DOHH2 (cell line): ENCODE data around the gene NDC1.

Experiments
- H3F3A ChIP-seq: fragments of 200-600 bp; sonication (generic), shearing (Covaris generic); 2 replicates; pipeline ENCODE4 v1.6.0; 2016; ENCODE audit warnings: antibody characterized with exemption, mild to moderate bottlenecking; ENCODE audit not compliant: control insufficient read depth, insufficient read depth
- H3K27ac ChIP-seq: fragments of 200-600 bp; sonication (generic); 2 replicates; pipeline ENCODE4 v1.5.1; 2014; ENCODE audit warnings: low read depth, mild to moderate bottlenecking, low read length, moderate library complexity
- H3K27me3 ChIP-seq: fragments of 200-600 bp; sonication (generic); 2 replicates; pipeline ENCODE4 v1.6.1; 2014; ENCODE audit warnings: mild to moderate bottlenecking, low read length, mixed read lengths; ENCODE audit not compliant: control insufficient read depth
- H3K36me3 ChIP-seq: fragments of 200-600 bp; sonication (generic); 2 replicates; pipeline ENCODE4 v1.6.1; 2014; ENCODE audit warnings: mild to moderate bottlenecking, low read length, moderate library complexity, mixed read lengths; ENCODE audit not compliant: control insufficient read depth
- H3K4me1 ChIP-seq: fragments of 200-600 bp; sonication (generic); 2 replicates; pipeline ENCODE4 v1.6.1; 2014; ENCODE audit warnings: mild to moderate bottlenecking, low read length, mixed read lengths; ENCODE audit not compliant: control insufficient read depth
- H3K4me2 ChIP-seq: fragments of 200-600 bp; sonication (generic); 2 replicates; pipeline ENCODE4 v1.6.0; 2014; ENCODE audit warnings: mild to moderate bottlenecking, low read length, moderate library complexity
- H3K4me3 ChIP-seq: fragments of 200-600 bp; sonication (generic); 2 replicates; pipeline ENCODE4 v1.5.1; 2014; ENCODE audit warnings: mild to moderate bottlenecking, low read length, mixed read lengths
- H3K79me2 ChIP-seq: fragments of 200-600 bp; sonication (generic); 2 replicates; pipeline ENCODE4 v1.6.1; 2014; ENCODE audit warnings: mild to moderate bottlenecking, low read length, mixed read lengths; ENCODE audit not compliant: control insufficient read depth
- H3K9me2 ChIP-seq: fragments of 200-600 bp; sonication (generic); replicated peaks from 2 replicates; pipeline ENCODE4 v1.6.1; 2014; ENCODE audit warnings: mild to moderate bottlenecking, low read length, mixed read lengths; ENCODE audit not compliant: control insufficient read depth
- H3K9me3 ChIP-seq: fragments of 200-600 bp; sonication (generic); 2 replicates; pipeline ENCODE4 v1.6.1; 2014; ENCODE audit warnings: antibody characterized with exemption, low read length, mixed read lengths; ENCODE audit not compliant: control insufficient read depth, insufficient read depth
- H4K20me1 ChIP-seq: fragments of 200-600 bp; sonication (generic); 2 replicates; pipeline ENCODE4 v1.6.0; 2014; ENCODE audit warnings: low read depth, mild to moderate bottlenecking, antibody characterized with exemption, low read length, moderate library complexity; ENCODE audit not compliant: control insufficient read depth, insufficient read depth
- CTCF ChIP-seq: fragments of 200-600 bp; sonication (generic); IDR thresholded peaks from one replicate; pipeline ENCODE4 v1.5.1; 2014; ENCODE audit warnings: antibody characterized with exemption, mild to moderate bottlenecking, low read depth, low read length; ENCODE audit not compliant: poor library complexity, severe bottlenecking
- EZH2phosphoT487 ChIP-seq: fragments of 200-600 bp; sonication (generic); IDR thresholded peaks from 2 replicates; pipeline ENCODE4 v1.6.1; 2017; ENCODE audit warnings: borderline replicate concordance, mild to moderate bottlenecking, antibody characterized with exemption, low read length, moderate library complexity, mixed read lengths

The NDC1 gene

GRCh38 chr1:53804791-53805505, 33.1 kb downstream of the NDC1 start:
- H3K79me2 ChIP-seq: peaks cover 12% of the 10 kb centered on the region
- no peaks in the 10 kb centered on the region for H3K9me3 ChIP-seq
- peaks cover 8% of the 10 kb centered on the region; the same call in 1 of the 2 replicates for H3F3A ChIP-seq
- no peaks in the 10 kb centered on the region for H3K27me3 ChIP-seq
- H3K27ac ChIP-seq: no peak overlapping the region
- no peak for TF ChIP-seq CTCF
- TF ChIP-seq EZH2phosphoT487: no peak
- no peaks in the 10 kb centered on the region for H3K9me2 ChIP-seq
- no peak overlapping the region for H3K4me2 ChIP-seq
- no peaks in the 10 kb centered on the region for H3K4me1 ChIP-seq
- H3K36me3 ChIP-seq: peaks cover 96% of the 10 kb centered on the region
- peaks cover 5% of the 10 kb centered on the region; the same call in 1 of the 2 replicates for H4K20me1 ChIP-seq
- no peak overlapping the region for H3K4me3 ChIP-seq

- Histone ChIP-seq H3K4me2 (no peak overlapping the region), H3K4me3 (no peak overlapping the region), H3K79me2 (peaks cover 6% of the 10 kb centered on the region), H3K4me1 (no peaks in the 10 kb centered on the region), H4K20me1 (no peaks in the 10 kb centered on the region), H3K9me2 (no peaks in the 10 kb centered on the region), H3F3A (0 out of 2 replicates have a peak, but pooled peaks cover 2% of the 10 kb centered on the region), H3K27ac (no peak overlapping the region), H3K36me3 (peaks cover 96% of the 10 kb centered on the region), H3K9me3 (no peaks in the 10 kb centered on the region), H3K27me3 (no peaks in the 10 kb centered on the region)
- TF ChIP-seq EZH2phosphoT487 (no peak), CTCF (no peak)
Measured at GRCh38 chr1:53804181-53804580, 33.9 kb downstream of the NDC1 start.

GRCh38 chr1:53800621-53801020, 37.5 kb downstream of the NDC1 start:
- no peaks in the 10 kb centered on the region for H3K9me2 ChIP-seq
- no peaks in the 10 kb centered on the region for H3K4me1 ChIP-seq
- H3K9me3 ChIP-seq: no peaks in the 10 kb centered on the region
- H3F3A ChIP-seq: peaks cover 3% of the 10 kb centered on the region; the same call in 1 of the 2 replicates
- no peak overlapping the region for H3K4me3 ChIP-seq
- H3K79me2 ChIP-seq: peaks cover 4% of the 10 kb centered on the region
- no peak overlapping the region for H3K27ac ChIP-seq
- TF ChIP-seq CTCF: no peak
- no peak for TF ChIP-seq EZH2phosphoT487
- no peak overlapping the region for H3K4me2 ChIP-seq
- no peaks in the 10 kb centered on the region for H3K27me3 ChIP-seq
- H4K20me1 ChIP-seq: no peaks in the 10 kb centered on the region
- H3K36me3 ChIP-seq: peaks cover 91% of the 10 kb centered on the region
